Thyroid gland (tissue), 4 donors: ENCODE measurements around the gene PHLDB1. TPM values are rescaled to one million over a fixed set of nuclear protein-coding genes. Genes with fewer than 3 reads are reported as not detected.
"Not testable (repeated sequence)": the region's sequence is repeated elsewhere in the genome, so short reads cannot be mapped to it uniquely, and the experiment has no call there.

ENCODE experiments used
- DNase-seq, 2 donors: peaks; one replicate each; pipeline ENCODE4 v3.0.0-alpha.2; 2019
- H3K27ac ChIP-seq, 3 donors: fragments of 200-600 bp; sonication (generic); 1 replicate in 2 of 3; 2 replicates in 1 of 3; pipeline ENCODE4 v1.5.1; 2016 to 2019; ENCODE audit warnings: mild to moderate bottlenecking in 1 of 3, moderate library complexity in 1 of 3
- H3K27me3 ChIP-seq: fragments of 200-600 bp; sonication (generic); one replicate; pipeline ENCODE4 v1.5.1; 2019
- H3K36me3 ChIP-seq, 2 donors: fragments of 200-600 bp; sonication (generic); one replicate each; pipeline ENCODE4 v1.5.1; 2016 to 2019
- H3K4me1 ChIP-seq, 2 donors: fragments of 200-600 bp; sonication (generic); one replicate each; pipeline ENCODE4 v1.5.1; 2017 to 2019
- H3K4me3 ChIP-seq, 3 donors: fragments of 200-600 bp; sonication (generic); replicated peaks in 1 of 3; 1 replicate in 2 of 3; 2 replicates in 1 of 3; pipeline ENCODE4 v1.5.1; 2016; ENCODE audit warnings: mild to moderate bottlenecking in 1 of 3
- H3K9me3 ChIP-seq: fragments of 200-600 bp; sonication (generic); one replicate; pipeline ENCODE4 v1.5.1; 2017
- POLR2A ChIP-seq, 2 donors: fragments of 450-650 bp; IDR thresholded peaks; one replicate each; pipeline ENCODE4 v1.6.1; 2017; ENCODE audit warnings: antibody characterized with exemption in 2 of 2, mild to moderate bottlenecking in 2 of 2, moderate library complexity in 1 of 2
- WGBS, 2 donors: methylation state at CpG; one replicate each; pipeline ENCODE4 v1.1.5; 2017; 5-methylcytosine and 5-hydroxymethylcytosine counted together
- intact Hi-C: fragments of 100-400 bp; cut with DNase I; formaldehyde crosslinking; loops from one replicate; pipeline ENCODE4 v1.15.1; 2023
- total RNA-seq, 4 donors: library from RNA; depleted of rRNA; stranded (reverse); fragments of >200 nt; gene quantifications; one replicate each; pipeline ENCODE4 v1.2.3, GENCODE V29; 2016
- TF ChIP-seq, protein P1 (sequence below), 6 experiments: fragments of 200-600 bp in 3 of 6; fragments of 450-650 bp in 3 of 6; sonication (generic) in 3 of 6; IDR thresholded peaks; one replicate each; pipeline ENCODE4 v1.5.1; 2016 to 2019; ENCODE audit warnings: antibody characterized with exemption in 6 of 6, mild to moderate bottlenecking in 2 of 6, inconsistent platforms in 1 of 6, moderate library complexity in 1 of 6

PHLDB1 gene
- total RNA-seq, 4 donors from 2014 or later: 73.2 to 158 (median 120) TPM

GRCh38 chr11:118597556-118597955 is 9.9 kb upstream of the PHLDB1 start:
- H3K36me3 ChIP-seq: peaks cover 78 to 85% of the 10 kb centered on the region in 2 donors
- intact Hi-C loops: no loop called here

GRCh38 chr11:118602331-118602730 is 5.1 kb upstream of the PHLDB1 start:
- Histone ChIP-seq H3K27me3 (no peaks in the 10 kb centered on the region), H3K9me3 (no peaks in the 10 kb centered on the region), H3K36me3 (peaks cover 44 to 50% of the 10 kb centered on the region in 2 donors), H3K27ac (no peak overlapping the region), H3K4me3 (no peak overlapping the region), H3K4me1 (peaks cover 0 to 18% of the 10 kb centered on the region in 2 donors)
- no peak for DNase-seq
- intact Hi-C loops: no loop called here
- TF ChIP-seq, protein P1, sequence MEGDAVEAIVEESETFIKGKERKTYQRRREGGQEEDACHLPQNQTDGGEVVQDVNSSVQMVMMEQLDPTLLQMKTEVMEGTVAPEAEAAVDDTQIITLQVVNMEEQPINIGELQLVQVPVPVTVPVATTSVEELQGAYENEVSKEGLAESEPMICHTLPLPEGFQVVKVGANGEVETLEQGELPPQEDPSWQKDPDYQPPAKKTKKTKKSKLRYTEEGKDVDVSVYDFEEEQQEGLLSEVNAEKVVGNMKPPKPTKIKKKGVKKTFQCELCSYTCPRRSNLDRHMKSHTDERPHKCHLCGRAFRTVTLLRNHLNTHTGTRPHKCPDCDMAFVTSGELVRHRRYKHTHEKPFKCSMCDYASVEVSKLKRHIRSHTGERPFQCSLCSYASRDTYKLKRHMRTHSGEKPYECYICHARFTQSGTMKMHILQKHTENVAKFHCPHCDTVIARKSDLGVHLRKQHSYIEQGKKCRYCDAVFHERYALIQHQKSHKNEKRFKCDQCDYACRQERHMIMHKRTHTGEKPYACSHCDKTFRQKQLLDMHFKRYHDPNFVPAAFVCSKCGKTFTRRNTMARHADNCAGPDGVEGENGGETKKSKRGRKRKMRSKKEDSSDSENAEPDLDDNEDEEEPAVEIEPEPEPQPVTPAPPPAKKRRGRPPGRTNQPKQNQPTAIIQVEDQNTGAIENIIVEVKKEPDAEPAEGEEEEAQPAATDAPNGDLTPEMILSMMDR (IDR thresholded peaks at IDR 0.05): no peak
- no peak for TF ChIP-seq POLR2A (IDR thresholded peaks at IDR 0.05)
- 63 to 81% methylated on average over 3 of the region's 3 CpGs for WGBS, 2 donors

More at GRCh38 chr11:118597556-118597955, 9.9 kb upstream of the PHLDB1 start:
- H3K4me1 ChIP-seq: peaks cover 0 to 9% of the 10 kb centered on the region in 2 donors
- H3K4me3 ChIP-seq: no peak overlapping the region
- DNase-seq: no peak
- no peak for TF ChIP-seq POLR2A (IDR thresholded peaks at IDR 0.05)
- TF ChIP-seq, protein P1 (IDR thresholded peaks at IDR 0.05): no peak
- 94 to 96% methylated on average over 9 of the region's 9 CpGs for WGBS, 2 donors
- H3K27ac ChIP-seq: no peak overlapping the region
- H3K9me3 ChIP-seq: no peaks in the 10 kb centered on the region
- no peaks in the 10 kb centered on the region for H3K27me3 ChIP-seq

DNA sequence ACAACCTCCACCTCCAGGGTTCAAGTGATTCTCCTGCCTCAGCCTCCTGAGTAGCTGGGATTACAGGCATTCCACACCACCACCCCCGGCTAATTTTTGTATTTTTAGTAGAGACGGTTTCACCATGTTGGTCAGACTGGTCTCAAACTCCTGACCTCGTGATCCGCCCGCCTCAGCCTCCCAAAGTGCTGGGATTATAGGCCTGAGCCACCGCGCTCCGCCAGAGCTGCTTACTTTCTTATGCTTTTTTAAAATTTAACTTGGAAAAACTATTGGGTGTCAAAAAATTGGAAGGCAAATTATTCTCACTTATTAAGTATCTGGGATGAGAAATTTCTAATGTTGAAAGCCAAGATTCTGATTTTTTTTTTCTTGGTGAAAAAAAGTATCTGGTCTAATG is 3.7 kb upstream of the PHLDB1 start:
- DNase-seq, H3K9me3 ChIP-seq, intact Hi-C loops, H3K4me3 ChIP-seq, H3K27me3 ChIP-seq: not testable (repeated sequence)
- H3K27ac ChIP-seq: peak overlapping the region in 1 of 3 donors; percentile 29
- peaks cover 37 to 43% of the 10 kb centered on the region in 2 donors for H3K36me3 ChIP-seq
- 73 to 86% methylated on average over 8 of the region's 8 CpGs for WGBS, 2 donors
- H3K4me1 ChIP-seq: peaks cover 6 to 21% of the 10 kb centered on the region in 2 donors

DNA sequence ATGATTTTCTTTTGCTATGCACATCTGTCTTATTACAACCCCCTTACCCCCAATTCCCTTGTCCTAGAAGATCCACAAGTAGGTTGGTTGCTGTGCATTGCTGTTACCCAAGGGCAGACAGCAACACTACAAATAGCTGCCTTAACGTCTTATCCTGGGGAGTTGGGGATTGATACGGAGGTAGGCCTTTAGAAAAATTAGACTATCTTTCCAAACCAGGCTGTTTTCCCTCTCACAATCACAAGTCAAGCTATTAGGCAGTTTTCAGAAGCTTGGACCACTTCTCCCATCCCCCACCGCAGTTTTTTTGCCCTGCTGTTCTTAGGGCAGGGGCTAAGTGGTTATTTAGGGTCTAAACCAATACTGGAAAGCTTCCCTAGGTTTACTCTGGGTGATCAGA is 2.8 kb upstream of the PHLDB1 start:
- Histone ChIP-seq H3K36me3 (peaks cover 29 to 34% of the 10 kb centered on the region in 2 donors), H3K27me3 (no peaks in the 10 kb centered on the region), H3K9me3 (no peaks in the 10 kb centered on the region), H3K4me1 (peaks cover 6 to 28% of the 10 kb centered on the region in 2 donors), H3K27ac (peak overlapping the region in 2 of 3 donors; percentile 29 to 40), H3K4me3 (no peak overlapping the region)
- TF ChIP-seq, protein P1 (IDR thresholded peaks at IDR 0.05): no peak
- no peak for TF ChIP-seq POLR2A (IDR thresholded peaks at IDR 0.05)
- DNase-seq: no peak
- WGBS, 2 donors: 68 to 70% methylated on average over 3 of the region's 3 CpGs
- intact Hi-C loops: no loop called here

- H3K4me1 ChIP-seq: peaks cover 6 to 29% of the 10 kb centered on the region in 2 donors
- intact Hi-C loops: loop anchor here (5.0 kb wide), 1 partner anchor 52 kb away; no protein-coding TSS in a partner anchor
- 52 to 55% methylated on average over 9 to 10 of the region's 10 CpGs for WGBS, 2 donors
Observed at GRCh38 chr11:118605116-118605867, 2.1 kb upstream of the PHLDB1 start.

More at GRCh38 chr11:118605116-118605867, 2.1 kb upstream of the PHLDB1 start:
- no peak for DNase-seq
- Histone ChIP-seq H3K4me3 (no peak overlapping the region), H3K36me3 (peaks cover 23 to 27% of the 10 kb centered on the region in 2 donors), H3K9me3 (no peaks in the 10 kb centered on the region), H3K27me3 (no peaks in the 10 kb centered on the region), H3K27ac (peak overlapping the region in 2 of 3 donors; percentile 56 to 63)
- TF ChIP-seq, protein P1 (IDR thresholded peaks at IDR 0.05): no peak
- TF ChIP-seq POLR2A (IDR thresholded peaks at IDR 0.05): peak in 1 of 2 donors; percentile 19
